Lower leg skin (tissue), 3 donors: ENCODE measurements around the gene C1orf198.

Experiments used
- CTCF ChIP-seq, 3 donors: fragments of 450-650 bp; IDR thresholded peaks; one replicate each; pipeline ENCODE4 v1.5.1; 2016; ENCODE audit warnings: antibody characterized with exemption in 3 of 3, mild to moderate bottlenecking in 3 of 3, moderate library complexity in 2 of 3
- POLR2A ChIP-seq, 2 donors: fragments of 450-650 bp; IDR thresholded peaks; one replicate each; pipeline ENCODE4 v1.6.1; 2016 to 2017; ENCODE audit warnings: antibody characterized with exemption in 2 of 2, mild to moderate bottlenecking in 1 of 2, moderate library complexity in 1 of 2

GRCh38 chr1:230884646-230885045 is 16.3 kb upstream of the C1orf198 start:
- TF ChIP-seq POLR2A (IDR thresholded peaks at IDR 0.05) (no peak), CTCF (IDR thresholded peaks at IDR 0.05) (no peak)
